HG02884 (cell line): ENCODE data around the gene ZNF664.

Source experiments
- ATAC-seq: cut with Tn5 transposase; IDR thresholded peaks from one replicate; pipeline ENCODE4 v1.9.1; 2021; ENCODE audit warnings: mild to moderate bottlenecking, moderate library complexity; ENCODE audit not compliant: unreplicated experiment

ZNF664 gene

DNA sequence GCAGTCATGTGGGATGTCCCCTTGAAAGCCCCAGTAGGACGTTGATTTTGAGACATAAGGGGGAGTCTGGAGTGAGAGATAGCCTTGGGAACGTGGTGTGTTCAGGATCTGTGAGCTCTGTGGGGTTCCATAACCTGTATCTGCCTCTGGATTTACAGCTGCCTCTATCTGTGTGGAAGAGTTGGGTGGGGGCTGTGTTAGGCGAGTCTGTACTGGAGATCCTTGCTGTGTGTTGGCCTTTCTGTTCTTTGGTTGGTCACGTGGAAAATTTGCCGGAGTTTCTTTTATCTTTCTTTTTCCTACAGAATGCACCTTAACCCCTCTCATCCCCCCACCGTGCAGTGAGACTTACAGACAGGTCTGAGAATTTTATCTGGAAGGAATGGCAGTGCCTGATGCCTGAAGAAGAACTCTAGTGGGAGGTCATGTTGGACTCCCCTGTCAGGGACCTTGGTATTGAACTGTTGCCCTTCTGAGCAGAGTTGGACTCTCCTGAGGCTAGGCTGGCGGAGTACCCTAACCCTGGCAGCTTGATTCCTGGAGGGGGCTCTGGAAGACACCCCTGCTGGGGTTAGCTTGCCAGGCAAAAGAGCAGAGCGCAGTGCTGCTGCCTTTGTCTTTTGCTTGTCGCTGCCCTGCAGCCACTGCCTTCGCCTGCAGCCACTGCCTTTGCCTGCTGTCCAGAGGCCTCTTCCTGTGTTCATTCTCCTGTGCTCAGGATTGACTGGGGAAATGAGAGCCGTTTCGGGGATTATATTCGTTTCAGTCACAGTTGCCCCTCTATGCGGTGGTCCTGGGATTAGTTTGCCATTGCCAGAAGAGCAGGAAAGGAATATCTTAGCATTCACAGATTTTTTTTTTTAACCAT, 34.1 kb downstream of the ZNF664 start:
- no peak for ATAC-seq

- ATAC-seq: no peak
Observed at GRCh38 chr12:124007826-124008570, 35.0 kb downstream of the ZNF664 start.

DNA sequence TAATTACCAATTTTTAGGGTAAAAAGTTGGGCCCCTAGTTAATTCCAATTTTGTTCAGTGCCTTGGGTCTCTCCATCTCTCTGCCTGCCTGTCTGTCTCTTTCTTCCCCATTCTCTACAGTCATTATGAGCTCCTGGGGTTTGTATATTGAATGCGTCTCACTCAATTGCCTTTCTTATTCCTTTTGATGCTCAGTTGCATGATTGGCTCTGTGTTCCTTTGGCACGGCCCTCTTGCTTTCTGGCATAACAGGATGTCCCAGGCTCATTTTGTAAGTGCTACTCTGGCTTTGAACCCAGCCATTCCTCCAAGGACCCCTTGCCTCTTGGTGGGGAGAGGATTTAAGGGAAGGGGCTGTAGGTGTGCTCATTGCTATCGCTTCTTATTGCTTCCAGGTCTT, 35.6 kb downstream of the ZNF664 start:
- ATAC-seq: no peak

- no peak for ATAC-seq
Observed at GRCh38 chr12:124009781-124010180, 36.8 kb downstream of the ZNF664 start.

DNA sequence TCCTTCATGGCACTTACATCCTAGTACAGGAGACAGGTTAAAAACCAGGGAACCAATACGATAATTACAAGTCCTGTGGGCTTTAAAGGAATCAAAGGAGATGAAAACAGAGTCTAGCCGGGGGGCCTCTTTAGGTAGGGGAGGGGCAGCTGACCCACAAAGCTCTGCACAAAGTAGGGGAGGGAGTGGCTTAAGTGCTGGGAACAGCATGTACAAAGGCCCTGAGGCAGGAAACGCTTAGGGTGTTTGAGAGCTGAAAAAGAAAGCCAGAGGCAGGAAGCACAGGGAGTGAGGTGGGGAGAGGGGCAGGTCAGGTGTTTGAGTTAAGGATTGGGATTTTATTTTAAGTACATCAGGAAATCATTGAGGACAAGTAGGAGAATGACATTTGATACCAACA, 37.7 kb downstream of the ZNF664 start:
- no peak for ATAC-seq

DNA sequence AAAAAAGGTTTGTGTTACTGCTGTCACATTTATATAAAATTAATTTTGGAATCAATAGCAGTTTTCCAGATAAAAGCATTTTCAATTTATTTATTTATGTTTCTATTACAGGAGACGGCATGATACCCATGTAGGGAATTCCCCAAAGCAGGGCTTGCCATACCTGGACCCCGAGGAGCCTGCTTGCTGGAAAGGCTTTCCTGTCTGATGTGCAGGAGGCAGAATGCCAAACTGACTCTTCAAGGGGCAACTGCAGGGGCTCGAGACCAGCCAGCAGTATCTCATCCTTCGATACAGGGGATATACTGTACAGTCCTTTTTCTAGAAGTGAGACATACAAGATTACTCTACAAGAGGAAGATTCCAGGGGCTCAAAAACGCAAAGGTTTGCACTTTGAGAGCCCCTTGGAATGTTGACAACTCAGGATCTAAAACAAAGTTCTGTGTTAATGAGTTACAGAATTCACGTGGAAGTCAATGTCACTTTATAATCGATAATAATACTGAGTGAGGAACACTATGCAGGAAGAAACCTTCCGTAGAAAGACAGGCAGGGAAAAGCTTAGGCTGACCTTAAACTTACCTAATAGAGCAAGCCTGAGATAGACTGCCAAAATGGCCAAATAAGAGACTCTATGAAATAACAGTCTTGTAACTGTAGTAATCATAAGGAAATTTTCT, 38.6 kb downstream of the ZNF664 start:
- ATAC-seq: no peak

DNA sequence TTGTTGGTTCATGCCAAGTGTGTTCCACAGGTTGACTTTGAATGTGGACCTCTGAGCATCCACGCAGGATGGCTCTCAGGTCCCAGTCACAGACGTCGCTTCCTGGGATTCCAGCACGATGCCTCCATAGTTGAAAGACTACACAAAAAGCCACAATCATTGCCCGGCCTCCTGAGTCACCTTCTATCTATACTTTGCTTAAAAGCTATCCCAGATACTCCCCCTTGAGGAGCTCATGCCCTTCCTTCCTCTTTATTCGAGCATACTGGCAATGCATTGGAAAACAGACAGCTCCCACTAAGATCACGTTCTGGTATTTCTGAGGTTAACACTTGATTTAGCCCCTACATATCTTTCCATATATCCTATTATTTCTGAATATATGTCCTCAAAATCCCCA, 40.1 kb downstream of the ZNF664 start:
- ATAC-seq: no peak

GRCh38 chr12:124015494-124016461, 42.8 kb downstream of the ZNF664 start:
- no peak for ATAC-seq

GRCh38 chr12:124017064-124017463, 44.0 kb downstream of the ZNF664 start:
- ATAC-seq: no peak

DNA sequence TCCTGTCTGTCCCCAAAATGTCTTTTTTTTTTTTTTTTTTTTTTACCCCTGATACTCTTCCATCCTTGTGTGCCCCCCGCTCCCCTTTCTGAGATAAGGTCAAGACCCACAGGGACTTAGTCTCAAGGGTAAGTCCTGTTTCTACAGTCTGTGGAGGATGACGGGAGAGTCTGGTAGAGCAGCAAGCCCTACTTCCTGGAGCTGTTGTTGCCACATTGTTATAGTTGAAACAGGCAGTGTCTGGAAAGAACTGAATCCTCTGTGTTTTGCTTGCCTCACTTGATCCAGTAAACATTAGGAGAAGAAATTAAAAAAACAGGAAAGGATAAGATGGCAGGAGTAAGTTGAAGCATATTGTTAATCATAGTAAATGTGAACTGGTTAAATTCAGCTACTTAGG, 45.5 kb downstream of the ZNF664 start:
- no peak for ATAC-seq

DNA sequence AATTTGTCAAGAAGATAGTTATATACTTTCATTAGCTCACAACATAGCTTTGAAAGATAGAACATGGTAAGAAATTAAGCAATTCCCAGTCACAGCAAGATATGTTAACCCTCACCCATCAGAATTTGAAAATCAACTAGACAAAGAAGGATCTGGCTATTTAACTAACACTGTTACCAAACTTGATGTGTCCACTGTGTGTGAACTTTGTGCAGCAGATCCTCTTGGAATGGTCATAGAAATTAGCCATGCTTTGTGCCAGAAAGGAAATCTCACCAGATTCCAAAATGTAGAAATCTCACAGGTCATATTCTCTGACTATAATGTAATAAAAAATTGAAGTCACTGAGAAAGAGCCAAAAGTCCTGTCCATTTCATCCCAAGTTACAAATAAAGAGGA, 46.1 kb downstream of the ZNF664 start:
- ATAC-seq: no peak

- no peak for ATAC-seq
Observed at GRCh38 chr12:124020514-124020949, 47.5 kb downstream of the ZNF664 start.

DNA sequence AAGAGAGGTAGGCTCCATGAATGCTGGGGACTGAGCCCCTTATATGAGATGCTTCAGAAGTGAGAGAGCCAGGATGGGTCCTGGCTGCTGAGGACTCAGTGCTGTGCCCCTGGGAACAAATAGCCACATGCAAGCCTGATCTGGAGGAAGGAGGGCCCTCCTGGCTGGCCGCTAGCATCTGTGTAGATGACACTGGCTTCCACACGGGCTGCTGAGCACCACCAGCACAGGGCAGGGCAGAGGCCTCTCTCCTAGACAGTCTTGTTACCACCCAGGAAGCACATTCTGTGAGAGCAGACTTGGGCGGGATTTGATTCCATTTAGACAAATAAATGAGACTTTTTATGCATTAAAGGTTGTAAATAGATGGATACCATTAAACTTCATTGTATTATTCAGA, 48.0 kb downstream of the ZNF664 start:
- no peak for ATAC-seq

DNA sequence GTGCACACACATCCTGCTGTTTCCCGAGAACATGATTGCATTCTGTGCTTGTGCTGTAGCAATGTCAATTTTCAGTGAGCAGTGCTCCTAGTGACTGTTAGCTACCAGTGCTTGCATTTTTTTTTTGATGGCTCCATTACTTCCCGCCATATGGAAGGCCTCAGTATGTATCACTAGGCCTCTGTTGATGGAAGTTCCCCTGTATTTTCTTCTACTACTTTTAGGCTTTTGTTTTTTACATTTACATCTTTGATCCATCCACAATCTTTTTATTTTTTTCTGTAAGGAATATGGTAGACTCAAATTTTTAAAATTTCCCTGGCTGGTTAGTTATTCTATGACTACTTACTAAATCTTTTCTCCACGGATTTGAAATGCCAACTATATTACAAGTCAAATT, 49.1 kb downstream of the ZNF664 start:
- ATAC-seq: no peak

DNA sequence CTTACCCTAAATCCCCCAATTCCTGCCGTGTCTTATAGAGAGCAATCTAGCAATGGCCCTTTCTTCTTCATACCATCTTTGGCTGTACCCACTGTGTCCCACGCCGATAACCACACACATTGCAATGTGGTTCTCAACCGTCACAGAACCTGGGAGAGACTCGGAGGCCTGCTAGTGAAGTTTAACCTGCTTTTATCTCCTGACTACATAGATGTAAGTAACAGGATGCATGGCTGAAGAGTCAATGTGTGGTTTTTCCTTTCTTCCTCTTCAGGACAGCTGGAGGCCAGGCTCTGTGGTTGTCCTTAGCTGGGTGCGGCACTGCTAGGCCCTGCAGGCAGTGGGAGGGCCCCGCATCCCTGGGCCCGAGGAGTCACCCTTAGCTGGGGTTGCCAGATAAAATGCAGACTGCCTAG, 51.3 kb downstream of the ZNF664 start:
- no peak for ATAC-seq

DNA sequence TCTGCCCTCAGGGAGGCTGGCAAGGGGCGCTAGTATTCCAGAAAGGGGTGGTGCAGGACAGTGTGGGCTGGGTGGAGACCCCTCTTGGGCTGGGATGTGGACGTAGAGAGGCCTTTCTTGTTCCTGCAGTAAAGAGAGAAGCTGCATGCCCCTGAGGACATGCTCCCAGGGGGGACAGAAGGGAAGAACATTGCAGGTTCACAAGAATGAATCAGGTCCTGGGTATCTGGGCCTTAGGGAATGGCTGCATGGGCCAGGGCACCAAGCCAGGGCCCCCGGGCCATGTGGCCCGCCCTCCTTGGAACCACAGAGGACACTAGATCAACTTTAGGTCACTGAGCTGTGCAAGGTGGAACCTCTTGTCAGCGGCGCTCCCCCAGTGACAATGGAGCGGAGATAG, 51.8 kb downstream of the ZNF664 start:
- ATAC-seq: no peak

DNA sequence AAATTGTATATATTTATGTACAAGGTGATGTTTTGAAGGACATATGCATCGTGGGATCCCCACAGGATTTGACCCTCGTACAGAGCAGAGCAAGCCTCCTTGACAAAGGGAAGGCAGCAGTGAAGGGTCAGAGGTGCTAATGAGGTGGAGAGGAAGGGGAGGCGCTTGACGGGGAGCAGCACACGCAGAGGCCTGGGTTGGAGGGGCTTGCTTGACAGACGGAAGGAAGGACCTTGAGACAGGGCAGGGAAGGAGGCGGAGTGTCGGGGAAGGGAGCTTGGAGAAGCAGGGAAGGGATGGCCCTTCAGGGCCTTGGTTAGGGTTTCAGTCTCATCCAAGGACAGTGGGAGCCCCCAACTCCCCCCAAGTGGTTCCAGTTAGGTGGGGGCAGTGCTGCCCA, 52.6 kb downstream of the ZNF664 start:
- ATAC-seq: no peak

DNA sequence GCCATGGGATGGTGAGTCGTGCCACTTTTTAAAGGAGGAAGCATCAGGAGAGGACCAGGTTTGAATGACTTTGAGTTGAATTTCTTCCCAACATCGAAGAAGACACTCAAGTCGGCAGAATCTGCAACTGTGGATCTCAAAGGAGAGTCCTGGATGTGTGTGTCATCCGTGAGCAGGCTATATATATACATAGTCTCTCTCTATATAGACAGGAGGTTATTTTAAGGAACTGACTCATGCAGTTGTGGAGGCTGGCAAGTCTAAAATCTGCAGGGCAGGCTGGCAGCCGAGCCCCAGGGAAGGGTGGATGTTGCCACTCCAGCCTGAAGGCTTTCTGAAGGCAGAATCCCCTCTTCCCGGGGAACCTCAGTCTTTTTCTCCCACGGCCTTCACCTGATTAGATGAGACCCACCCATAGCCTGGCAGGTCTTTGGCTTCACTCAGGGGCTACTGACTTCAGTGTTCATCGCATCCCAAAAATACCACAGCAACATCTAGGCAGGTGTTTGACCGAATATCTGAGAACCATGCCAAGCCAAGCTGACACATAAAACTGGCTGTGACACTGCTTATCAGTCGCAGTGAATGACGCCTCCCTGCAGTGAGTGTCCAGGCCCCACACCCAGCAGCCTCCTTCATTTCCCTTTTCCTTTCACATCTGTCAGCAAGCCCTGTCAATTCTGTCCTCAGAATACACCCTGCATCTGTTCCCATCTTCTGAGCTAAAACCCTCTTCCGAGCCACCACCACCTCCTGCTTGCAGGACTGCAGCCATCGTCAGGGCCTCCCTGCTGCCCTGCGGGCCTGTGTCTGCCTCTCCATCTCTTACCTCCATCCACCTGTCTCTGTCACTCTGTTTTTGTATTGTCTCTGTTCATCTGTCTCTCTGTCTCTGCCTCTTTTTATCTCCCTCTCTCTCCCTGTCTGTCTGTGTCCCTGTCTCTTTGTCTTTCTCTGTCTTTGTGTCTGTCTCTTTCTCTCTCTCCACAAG, 54.0 kb downstream of the ZNF664 start:
- ATAC-seq: no peak
